Mammary epithelial cell (primary cell): ENCODE measurements around the gene KLHL42.

Source experiments
- CTCF ChIP-seq, 2 donors: IDR thresholded peaks in 1 of 2; conservative IDR thresholded peaks in 1 of 2; 2 replicates each; pipeline ENCODE4 v1.5.1; 2011 to 2012; ENCODE audit warnings: inconsistent platforms in 2 of 2, low read length in 2 of 2, mild to moderate bottlenecking in 2 of 2, control low read depth in 1 of 2, low read depth in 1 of 2; ENCODE audit not compliant: insufficient read depth in 1 of 2; ENCODE audit errors: extremely low read depth in 1 of 2
- EZH2 ChIP-seq: IDR thresholded peaks from 2 replicates; pipeline ENCODE4 v1.6.1; 2012; ENCODE audit warnings: low read length, inconsistent platforms, borderline replicate concordance

- TF ChIP-seq CTCF (conservative IDR thresholded peaks at IDR 0.05 in 1 of 2, IDR thresholded peaks at IDR 0.05 in 1 of 2; ENCODE audit: extremely low read depth in 1 of 2, insufficient read depth in 1 of 2, low read depth in 1 of 2, low read length in 2 of 2) (no peak), EZH2 (no peak)
Observed at GRCh38 chr12:27844366-27845090, 64.5 kb downstream of the KLHL42 start.
